ENCODE measurements around the gene ACOXL.

ACOXL gene

GRCh38 chr2:110866466-110866865, 134.1 kb downstream of the ACOXL start:
- H3K9me3 ChIP-seq (ENCODE audit: control insufficient read depth, insufficient read depth, low read depth, low read length): no peaks in the 10 kb centered on the region
- ChIA-PET POLR2A (no interaction called here), CTCF (no interaction called here)
- TF ChIP-seq ZNF157 (tag by site-specific recombination; IDR thresholded peaks at IDR 0.05) (no peak), ZNF747 (tag by site-specific recombination; IDR thresholded peaks at IDR 0.05) (no peak), ZNF701 (tag by site-specific recombination; IDR thresholded peaks at IDR 0.05) (no peak), ZNF621 (tag by site-specific recombination; IDR thresholded peaks at IDR 0.05) (no peak), PATZ1 (tag by site-specific recombination; IDR thresholded peaks at IDR 0.05) (no peak), ZFP41 (tag by site-specific recombination; IDR thresholded peaks at IDR 0.05; ENCODE audit: borderline replicate concordance) (no peak), ZNF16 (tag by site-specific recombination; IDR thresholded peaks at IDR 0.05; ENCODE audit: low read depth) (no peak), ZNF48 (tag by site-specific recombination; IDR thresholded peaks at IDR 0.05) (no peak), ZNF112 (tag by site-specific recombination; IDR thresholded peaks at IDR 0.05) (no peak), ZNF510 (tag by site-specific recombination; IDR thresholded peaks at IDR 0.05; ENCODE audit: insufficient replicate concordance) (no peak), ZBTB44 (tag by site-specific recombination; IDR thresholded peaks at IDR 0.05) (no peak), ZNF585B (tag by site-specific recombination; IDR thresholded peaks at IDR 0.05) (no peak), TRIM28 (IDR thresholded peaks at IDR 0.05; ENCODE audit: borderline replicate concordance, low read length) (no peak), ZNF362 (tag by site-specific recombination; IDR thresholded peaks at IDR 0.05) (no peak), BCL11B (tag by site-specific recombination; IDR thresholded peaks at IDR 0.05; ENCODE audit: low read depth) (no peak), ZFP69B (tag by site-specific recombination; IDR thresholded peaks at IDR 0.05) (no peak), BCL6B (tag by site-specific recombination; IDR thresholded peaks at IDR 0.05) (no peak), ZNF629 (tag by site-specific recombination; IDR thresholded peaks at IDR 0.05) (no peak), ZNF266 (tag by site-specific recombination; IDR thresholded peaks at IDR 0.05; ENCODE audit: low read depth) (no peak)
- H3K27ac ChIP-seq (ENCODE audit: extremely low read depth, low read depth, low read length): no peak overlapping the region
- H3K4me3 ChIP-seq (ENCODE audit: low read depth, low read length): no peak overlapping the region
- H3K4me1 ChIP-seq (ENCODE audit: control insufficient read depth, insufficient read depth, low read length): no peaks in the 10 kb centered on the region
- no peaks in the 10 kb centered on the region for H3K36me3 ChIP-seq (ENCODE audit: control insufficient read depth in 2 of 2, insufficient read depth in 1 of 2, low read length in 2 of 2)

- CTCF ChIA-PET: no interaction called here
- Histone ChIP-seq H3K4me3 (ENCODE audit: low read depth, low read length) (no peak overlapping the region), H3K27ac (ENCODE audit: extremely low read depth, low read depth, low read length) (no peak overlapping the region), H3K4me1 (ENCODE audit: control insufficient read depth, insufficient read depth, low read length) (no peaks in the 10 kb centered on the region), H3K36me3 (ENCODE audit: control insufficient read depth in 2 of 2, insufficient read depth in 1 of 2, low read length in 2 of 2) (no peaks in the 10 kb centered on the region), H3K9me3 (ENCODE audit: control insufficient read depth, insufficient read depth, low read depth, low read length) (no peaks in the 10 kb centered on the region)
- POLR2A ChIA-PET: no interaction called here
- TF ChIP-seq TSHZ1 (tag by site-specific recombination; IDR thresholded peaks at IDR 0.05; ENCODE audit: borderline replicate concordance) (no peak), ZNF707 (tag by site-specific recombination; IDR thresholded peaks at IDR 0.05) (no peak), ZBTB48 (tag by site-specific recombination; IDR thresholded peaks at IDR 0.05) (no peak), OSR2 (tag by site-specific recombination; IDR thresholded peaks at IDR 0.05) (no peak), KLF7 (tag by site-specific recombination; IDR thresholded peaks at IDR 0.05; ENCODE audit: borderline replicate concordance) (no peak), ZNF610 (tag by site-specific recombination; IDR thresholded peaks at IDR 0.05; ENCODE audit: borderline replicate concordance) (no peak), ZSCAN4 (tag by site-specific recombination; IDR thresholded peaks at IDR 0.05) (no peak), SALL2 (tag by site-specific recombination; IDR thresholded peaks at IDR 0.05; ENCODE audit: borderline replicate concordance) (no peak), ZNF112 (tag by site-specific recombination; IDR thresholded peaks at IDR 0.05) (no peak)
These were observed 134.7 kb downstream of the ACOXL start for GRCh38 chr2:110867078-110867477.

Data from HEK293 (cell line).